GM21737 (cell line): Measurements from ENCODE around the gene GNG5.
"Not testable (repeated sequence)": the region's sequence is repeated elsewhere in the genome, so short reads cannot be mapped to it uniquely, and the experiment has no call there.

Experiments used
- ATAC-seq: cut with Tn5 transposase; IDR thresholded peaks from one replicate; pipeline ENCODE4 v1.9.1; 2021; ENCODE audit warnings: mild to moderate bottlenecking, moderate library complexity; ENCODE audit not compliant: unreplicated experiment

The GNG5 gene

DNA sequence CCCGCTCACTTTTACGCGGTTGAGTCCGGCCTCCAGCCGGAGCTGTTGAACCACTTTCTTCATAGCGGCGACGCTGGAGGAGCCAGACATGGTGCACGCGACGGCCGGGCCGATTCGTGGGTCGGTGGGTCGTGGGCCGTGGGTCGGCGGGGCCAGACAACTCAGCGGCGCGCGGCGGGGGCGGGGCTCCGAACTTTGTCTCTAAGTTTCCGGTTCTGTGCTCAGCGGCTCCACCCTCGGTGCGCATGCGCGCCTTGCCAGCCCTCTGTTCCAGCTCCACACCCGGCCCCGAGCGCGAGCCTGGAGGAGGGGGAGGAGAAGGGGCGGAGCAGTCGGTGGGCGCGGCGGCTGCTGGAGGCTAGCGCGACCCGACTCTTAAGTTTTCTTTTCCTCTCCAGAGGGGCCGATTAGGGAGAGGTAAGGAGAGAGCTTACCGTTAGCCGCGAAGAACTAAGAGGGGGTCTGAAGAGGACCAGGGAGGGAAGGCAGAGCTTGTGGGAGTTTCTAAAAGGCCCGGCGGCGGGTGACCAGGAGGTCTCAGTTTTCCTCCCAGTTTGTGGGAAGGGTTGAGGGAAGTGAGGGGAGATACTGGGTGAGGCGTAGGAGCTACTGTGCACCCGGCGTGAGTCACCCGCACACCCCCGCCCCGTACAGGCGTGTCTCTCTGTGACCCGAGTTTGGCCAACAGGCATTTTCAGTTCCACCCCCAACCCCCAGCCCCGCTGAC is at the start of gene GNG5, which contains the start of gene SPATA1:
GNG5 (minus strand) TSS at position 580 of the 727 bp plus-strand sequence; CDS start at position 90, 490 bp downstream.
SPATA1 (plus strand) TSS at position 385 of the 727 bp plus-strand sequence. CDS start 9,974 bp downstream, outside the sequence.
- ATAC-seq = peak; percentile 82

DNA sequence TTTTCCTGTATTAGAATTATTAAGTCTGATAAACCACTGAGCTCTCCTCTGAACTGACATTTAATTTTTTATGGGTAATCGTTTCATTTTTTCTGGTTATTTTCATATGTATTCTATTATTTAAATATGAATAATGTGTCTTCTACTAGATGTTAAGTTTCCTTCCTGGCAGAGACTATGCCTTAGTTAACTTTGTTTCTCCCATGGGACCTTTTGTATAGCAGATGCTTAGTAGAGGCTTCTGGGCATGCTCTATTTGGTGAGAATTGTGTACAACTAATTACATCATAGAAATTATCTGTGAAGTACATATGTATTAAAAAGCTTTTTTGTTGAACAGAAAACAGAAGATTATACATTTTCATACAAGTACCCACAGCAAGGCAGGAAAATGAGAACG is 44.4 kb upstream of the GNG5 start:
- no peak for ATAC-seq

DNA sequence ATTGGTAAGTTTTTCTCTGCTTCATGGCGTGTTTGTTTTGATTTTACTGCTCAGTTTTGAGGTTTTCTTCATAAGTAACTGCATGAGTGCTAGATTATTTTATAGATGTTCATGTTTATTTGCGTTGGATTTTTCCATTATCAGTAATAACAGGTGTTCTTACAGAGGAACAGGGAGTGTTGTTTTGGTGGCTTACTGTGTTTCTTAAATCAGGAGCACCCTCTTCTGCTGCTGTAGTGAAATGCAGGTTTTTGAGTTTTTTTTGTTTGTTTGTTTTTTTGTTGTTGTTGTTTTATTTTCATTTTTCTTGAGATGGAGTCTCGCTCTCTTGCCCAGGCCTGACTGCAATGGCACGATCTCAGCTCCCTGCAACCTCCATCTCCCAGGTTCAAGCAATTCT is 35.3 kb upstream of the GNG5 start:
- no peak for ATAC-seq

DNA sequence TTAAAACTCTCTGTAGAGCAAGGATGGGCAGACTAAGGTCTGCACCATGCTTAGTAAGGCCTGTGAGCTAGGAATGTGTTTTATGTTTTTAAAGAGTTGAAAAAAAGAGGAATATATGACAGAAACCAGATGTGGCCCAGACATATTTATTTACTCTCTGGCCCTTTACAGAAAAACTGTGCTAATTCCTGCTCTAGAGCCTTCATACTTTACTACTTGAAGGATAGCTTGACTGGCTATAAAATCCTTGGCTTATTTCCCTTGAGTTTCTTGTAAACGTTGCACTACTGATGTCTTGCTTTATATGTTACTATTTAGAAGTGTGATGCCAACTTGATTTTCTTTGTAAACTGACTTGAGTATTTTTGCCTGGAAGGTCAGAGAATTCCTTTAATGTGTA is 34.4 kb upstream of the GNG5 start:
- no peak for ATAC-seq

DNA sequence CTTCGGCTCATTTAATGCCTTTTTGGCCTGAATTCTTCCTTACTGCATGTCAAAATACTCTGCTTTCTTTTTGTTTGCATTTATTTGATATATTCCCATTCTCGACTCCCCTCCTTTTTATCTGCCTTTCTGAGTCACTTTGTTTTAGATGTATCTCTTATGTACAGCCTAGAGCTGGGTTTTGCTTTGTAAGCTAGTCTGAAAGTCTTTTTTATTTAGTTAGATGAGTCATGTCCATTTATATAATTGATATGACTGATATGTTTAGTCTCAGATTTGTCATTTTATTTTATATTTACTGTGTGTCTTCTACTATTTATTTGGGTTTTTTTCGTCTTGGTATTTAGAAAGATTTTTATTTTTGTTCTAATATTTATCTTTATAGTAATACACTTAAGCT is 33.6 kb upstream of the GNG5 start:
- no peak for ATAC-seq

DNA sequence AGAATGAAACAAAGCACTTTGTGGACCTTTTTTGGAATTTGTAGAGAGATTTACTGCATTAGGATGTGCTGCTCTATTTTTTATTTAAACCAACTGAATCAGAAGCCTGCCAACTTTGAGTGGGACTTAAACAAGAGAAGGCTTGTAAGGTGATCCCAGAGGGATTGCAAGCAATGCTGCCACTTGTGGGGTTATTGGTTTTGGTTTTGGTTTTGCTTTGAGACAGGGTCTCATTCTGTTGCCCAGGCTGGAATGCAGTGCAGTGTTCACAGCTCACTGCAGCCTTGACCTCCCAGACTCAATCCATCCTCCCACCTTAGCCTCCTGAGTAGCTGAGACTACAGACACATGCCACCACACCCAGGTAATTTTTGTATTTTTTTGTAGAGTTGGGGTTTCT is 32.2 kb upstream of the GNG5 start:
- ATAC-seq = no peak

DNA sequence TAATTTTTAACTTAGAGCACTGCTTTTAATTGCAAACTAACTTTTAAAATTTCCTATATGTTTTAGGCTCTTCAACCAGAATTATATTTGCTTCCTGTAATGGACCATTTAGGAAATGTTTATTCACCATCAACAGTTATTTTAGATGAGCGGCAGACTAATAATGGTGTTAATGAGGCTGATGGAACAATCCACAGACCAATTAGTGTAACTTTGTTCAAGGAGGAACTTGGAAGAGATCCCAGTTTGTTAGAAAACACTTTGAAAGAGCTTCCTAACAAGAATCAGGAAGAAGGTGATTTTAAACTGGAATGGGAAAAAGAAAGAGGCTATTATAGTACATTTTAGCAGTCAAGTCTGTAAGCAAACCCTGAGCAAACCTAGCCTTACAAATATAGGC is 19.4 kb upstream of the GNG5 start:
- no peak for ATAC-seq

DNA sequence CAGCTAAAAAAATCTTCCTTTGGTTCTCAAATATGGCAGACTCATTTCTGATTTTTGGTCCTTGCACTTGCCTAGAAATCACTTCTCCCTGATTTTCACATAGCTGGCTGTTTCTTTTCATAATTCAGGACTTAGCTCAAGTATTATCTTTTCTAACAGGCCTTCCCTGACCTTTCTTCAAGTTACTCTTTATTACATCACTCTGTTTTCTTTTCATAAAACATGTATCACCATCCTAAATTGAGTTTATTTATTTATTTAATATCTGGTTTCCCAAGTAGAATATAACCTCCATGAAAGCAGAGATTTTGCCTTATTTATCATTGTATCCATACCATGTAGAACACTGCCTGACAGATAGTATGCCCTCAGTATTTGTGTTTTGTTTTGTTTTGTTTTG is 18.2 kb upstream of the GNG5 start:
- no peak for ATAC-seq

DNA sequence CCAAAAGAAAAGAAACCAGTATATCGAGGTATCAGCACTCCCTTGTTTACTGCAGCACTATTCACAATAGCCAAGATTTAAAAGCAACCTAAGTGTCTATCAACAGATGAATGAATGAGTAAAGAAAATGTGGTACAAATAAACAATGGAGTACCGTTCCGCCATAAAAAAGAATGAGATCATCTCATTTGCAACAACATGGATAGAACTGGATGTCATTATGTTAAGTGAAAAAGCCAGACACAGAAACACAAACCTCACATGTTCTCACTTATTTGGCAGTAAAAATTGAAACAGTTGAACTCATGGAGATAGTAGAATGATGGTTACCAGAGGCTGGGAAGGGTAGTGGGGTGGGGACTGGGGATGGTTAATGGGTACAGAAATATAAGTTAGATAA is 4.3 kb upstream of the GNG5 start:
- no peak for ATAC-seq

DNA sequence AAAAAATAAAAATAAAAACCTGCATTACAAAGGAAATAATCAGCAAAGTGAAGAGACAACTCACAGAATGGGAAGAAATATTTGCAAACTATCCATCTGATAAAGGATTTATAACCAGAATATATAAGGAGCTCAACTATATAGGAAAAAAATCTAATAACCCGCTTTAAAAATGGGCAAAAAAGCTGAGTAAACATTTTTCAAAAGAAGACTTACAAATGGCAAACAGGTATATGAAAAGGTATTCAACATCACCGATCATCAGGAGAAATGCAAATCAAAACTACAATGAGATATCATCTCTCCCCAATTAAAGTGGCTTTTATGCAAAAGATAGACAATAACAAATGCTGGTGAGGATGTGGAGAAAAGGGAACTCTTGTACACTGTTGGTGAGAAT is 3.8 kb upstream of the GNG5 start:
- ATAC-seq = no peak

DNA sequence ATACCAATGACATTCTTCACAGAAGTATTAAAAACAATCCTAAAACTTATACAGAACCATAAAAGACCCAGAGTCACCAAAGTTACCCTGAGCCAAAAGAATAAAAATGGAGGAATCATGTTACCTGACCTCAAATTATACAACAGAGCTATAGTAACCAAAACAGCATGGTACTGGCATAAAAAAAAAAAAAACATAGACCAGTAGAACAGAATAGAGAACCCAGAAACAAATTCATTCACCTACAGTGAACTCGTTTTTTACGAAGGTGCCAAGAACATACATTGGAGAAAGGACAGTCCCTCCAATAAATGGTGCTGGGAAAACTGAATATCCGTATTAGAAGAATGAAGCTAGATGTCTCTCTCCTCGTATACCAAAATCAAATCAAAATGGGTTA is 2.6 kb upstream of the GNG5 start:
- ATAC-seq = no peak

DNA sequence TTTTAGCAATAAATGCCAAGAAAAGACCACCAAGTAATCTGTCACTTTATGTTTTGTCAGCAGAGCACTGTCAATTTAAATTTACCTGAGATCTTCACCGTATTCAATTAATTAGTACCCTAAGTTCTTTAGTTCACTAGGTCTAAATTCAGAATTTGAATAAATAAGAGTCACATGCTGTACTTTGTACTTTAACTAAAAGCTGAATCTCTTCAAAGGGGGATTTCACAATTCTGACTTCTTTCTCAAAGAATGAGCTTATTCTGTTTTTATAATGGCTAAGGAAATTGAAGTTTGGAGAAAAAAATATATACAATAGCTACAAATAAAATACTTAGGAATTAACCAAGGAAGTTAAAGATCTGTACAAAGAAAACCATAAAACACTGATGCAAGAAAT is 2.1 kb upstream of the GNG5 start:
- ATAC-seq = no peak

DNA sequence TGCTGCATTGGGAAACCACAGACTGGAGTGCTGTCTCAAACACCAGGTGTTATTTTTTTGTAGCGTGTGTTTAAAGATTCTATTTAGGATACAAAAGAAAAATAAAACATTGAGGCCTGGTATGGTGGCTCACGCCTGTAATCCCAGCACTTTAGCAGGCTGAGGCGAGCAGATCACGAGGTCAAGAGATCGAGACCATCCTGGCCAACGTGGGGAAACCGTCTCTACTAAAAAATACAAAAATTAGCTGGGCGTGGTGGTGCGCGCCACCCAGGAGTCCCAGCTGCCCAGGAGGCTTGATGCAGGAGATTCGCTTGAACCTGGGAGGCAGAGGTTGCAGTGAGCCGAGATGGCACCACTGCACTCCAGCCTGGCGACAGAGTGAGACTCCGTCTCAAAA is 1.5 kb upstream of the GNG5 start:
- ATAC-seq = not testable (repeated sequence)

DNA sequence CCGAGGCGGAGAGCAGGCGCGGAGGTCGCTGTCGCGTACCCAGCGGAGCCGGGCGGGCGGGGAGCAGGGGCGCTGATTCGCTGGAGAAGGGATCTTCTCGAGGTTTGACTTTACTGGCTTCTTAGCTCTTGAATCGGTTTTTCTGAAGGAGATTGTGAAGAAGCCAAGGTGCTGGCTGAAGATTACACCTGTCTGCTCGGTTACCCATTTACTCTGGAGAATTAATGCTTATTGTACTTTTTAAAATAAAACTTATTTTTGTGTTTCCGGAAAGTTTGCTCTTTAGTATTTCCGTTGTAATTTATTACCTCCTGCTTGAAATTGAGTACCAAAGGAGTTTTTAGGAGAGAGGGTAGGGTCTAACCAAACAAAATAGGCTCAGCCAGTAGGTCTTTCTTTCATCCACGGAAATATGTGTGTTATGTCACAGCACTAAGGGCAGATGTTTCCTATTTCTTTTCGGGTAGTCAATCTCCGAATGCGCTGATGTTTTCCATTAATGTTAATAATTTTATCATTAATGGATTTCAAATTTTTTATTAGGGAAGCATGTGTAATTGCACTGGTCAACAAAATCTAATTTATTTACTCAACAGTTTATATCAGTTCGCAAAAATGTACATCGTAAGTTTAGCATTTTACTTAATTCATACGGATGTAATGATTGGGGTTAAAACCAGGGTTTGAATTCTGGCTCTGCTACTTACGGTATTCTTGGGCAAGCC is 510 bp upstream of the GNG5 start:
- ATAC-seq = no peak

DNA sequence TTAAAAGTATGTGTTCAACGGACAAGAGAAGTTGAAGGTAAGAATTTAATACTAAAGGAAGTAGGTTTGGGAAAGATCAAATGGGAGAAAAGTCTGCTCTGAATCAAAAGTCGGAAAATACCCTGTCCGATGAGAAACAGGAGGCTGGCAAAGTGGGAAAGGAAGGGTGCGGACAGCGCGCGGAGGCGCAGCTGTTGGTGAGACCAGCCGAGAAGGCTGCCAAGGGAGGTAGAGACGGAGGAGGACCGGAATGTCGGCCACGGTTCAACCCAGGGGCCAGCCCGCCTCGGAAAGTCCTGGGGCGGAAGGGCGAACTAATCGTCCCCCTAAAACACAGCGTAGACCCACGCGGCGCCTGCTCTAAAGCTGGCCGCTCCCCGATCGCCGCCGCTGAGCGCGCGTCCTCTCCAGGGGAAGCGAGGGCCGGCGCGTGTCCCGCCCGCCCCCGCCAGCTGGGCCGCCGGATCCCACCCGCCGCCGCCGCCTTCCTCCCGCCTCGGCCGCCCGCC is 834 bp downstream of the GNG5 start:
- peak; percentile 30 for ATAC-seq

DNA sequence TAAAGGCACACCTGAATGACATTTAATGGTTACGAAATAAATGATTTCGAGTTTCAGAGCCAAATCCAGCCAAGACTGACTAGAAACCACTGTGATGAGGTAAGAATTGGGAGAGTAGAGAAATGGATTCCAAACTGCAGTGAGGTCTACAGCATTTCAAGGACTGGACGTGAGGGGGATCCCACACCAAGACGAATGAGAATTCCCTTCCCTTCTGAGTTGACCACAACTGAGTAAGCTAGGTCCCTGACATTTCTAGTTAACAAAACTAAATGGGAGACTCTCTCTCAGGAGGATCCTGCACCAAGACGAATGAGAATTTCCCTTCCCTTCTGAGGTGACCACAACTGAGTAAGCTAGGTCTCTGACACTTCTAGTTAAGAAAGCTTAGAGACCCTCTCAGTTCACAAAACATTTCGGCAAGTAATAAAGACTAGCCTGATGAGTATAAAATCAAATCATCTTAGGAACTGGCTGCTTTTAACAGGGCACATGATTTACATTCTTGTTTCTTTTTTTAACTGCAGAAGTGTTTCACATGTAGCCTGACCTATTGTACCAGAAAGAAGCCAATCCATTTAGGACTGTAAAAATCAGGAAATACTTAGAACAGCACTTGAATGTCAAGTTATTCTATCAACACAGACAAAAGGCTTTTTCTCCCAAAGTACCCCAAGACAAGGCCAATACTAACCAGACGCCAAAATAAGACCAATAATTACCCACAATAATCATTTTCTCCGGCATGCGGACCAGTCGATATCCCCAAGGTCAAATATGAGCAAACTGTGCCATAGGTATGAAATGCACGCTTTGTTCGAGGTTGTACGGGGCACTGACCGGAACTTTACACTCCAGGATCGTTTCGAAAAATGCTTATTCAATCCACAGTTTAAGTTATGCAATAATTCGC is 1.5 kb downstream of the GNG5 start:
- no peak for ATAC-seq

DNA sequence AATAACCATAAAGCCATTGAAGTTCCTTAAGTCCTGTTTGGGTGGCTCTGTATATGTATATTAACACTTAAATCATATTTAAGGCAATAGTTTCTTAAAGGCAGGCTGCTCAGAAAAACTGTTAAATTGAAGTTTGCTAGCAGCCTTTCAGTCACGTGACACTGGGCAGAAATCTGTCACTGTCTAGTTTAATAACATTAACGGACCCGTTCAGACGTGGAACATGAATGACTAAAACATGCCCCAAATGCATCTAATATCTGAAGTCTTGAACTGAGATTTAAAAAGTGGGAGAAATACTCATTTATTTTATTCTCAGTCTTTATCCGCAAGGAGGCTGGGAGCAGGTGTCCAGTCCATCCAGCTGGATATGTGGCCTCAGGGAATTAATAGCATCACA is 3.5 kb downstream of the GNG5 start:
- no peak for ATAC-seq

DNA sequence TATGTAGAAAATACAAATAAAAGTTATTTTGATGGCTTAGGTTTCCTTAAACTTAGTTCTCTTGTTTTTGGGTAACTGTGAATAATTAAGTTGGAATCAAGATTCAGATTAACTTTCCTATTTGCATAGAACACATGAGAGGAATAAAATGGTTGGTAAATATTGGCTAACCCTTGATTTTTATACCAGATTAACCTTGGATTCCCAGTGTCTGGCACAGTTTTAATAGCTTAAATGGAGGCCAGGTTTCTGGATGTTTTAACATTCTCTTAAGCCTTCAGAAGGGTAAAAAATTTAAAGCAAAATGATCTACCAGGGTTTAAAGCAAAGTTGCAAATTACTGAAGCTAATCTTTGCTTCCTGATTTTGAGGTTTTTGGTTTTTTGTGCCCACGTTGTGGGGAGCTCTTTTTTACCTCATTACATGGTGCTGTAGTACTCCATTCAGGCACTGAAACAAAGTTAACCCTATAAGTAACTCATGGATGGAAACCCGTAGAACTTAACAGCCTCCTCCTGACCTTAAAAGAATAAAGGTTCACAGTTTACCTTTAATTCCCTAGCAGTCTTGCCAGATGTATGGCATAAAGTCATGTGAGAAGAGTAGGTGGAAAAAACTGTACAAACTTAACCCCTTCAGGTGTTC is 8.6 kb downstream of the GNG5 start:
- ATAC-seq = no peak

DNA sequence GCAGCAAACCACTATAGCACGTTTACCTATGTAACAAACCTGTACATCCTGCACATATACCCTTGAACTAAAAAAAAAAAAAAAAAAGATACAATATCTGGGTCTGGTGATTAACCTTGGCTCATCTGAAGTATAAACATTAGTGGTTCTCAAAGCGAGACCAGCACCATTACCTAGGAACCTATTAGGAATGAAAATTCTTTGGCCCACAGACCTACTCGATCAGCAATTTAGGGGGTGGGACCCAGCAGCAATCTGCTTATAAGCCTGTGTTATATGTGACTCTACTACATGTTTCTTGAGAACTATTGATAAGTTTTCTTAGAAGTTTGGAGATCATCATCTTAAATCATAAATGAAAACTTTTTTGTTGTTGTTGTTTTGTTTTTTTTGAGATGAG is 9.9 kb downstream of the GNG5 start:
- no peak for ATAC-seq

DNA sequence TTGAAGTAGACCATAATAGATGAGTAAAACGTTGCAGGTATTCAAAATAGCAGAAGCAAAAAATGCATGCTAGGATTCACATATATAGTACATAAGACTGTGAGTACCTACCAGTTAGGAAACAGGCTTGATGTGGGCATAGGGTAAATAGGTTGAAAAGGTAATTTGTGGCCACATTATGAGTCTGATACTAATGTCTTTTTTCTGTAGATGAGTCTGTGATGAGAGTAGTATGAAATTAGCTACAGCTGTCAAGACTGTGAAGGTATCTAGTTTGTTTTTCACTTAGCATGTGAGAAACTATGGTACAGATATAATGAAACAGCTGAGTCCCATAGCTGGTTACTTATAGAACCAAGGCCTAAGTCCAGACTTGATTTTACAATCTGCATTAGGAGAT is 12.6 kb downstream of the GNG5 start:
- ATAC-seq = no peak

DNA sequence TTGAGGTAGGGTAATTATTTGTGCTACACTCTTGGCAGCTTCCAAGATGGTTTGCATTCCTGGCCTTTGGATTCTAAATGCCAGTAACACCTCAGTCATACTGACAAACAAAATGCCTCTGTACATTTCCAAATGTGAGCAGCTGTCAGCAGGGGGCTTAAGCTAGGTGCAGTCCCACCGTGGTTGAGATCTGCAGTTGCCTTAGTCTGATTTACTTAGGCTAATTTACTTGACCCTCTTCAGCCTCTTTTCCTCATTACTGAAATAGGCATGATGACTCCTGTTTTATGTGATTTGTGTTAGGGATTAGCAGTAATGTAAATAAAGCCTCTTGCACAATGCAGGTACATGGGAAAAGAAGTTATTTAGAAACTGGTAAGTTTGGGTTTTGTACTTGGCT is 13.7 kb downstream of the GNG5 start:
- no peak for ATAC-seq
